GM12878 (cell line): ENCODE results near the gene SBF2. TPM values are rescaled to one million over a fixed set of nuclear protein-coding genes. Genes with fewer than 3 reads are reported as not detected.

ENCODE experiments used
- ATAC-seq: fragments of 200-7000 bp; cut with Tn5 transposase; 3 replicates; pipeline ENCODE4 v1.9.1; 2020; ENCODE audit warnings: mild to moderate bottlenecking, moderate library complexity
- BruUV-seq: library from RNA; stranded (reverse); fragments of 400-500 nt; replicated peaks from 2 replicates; lab custom pipeline; 2021; lab: Mats Ljungman, UMichigan
- CTCF ChIA-PET: fragments of 300-600 bp; sonication (Branson Sonifier 250); formaldehyde crosslinking; extraction: SDS; loops from one replicate; lab custom pipeline; 2021; ENCODE audit warnings: inconsistent platforms; lab: Yijun Ruan, JAX
- POLR2A ChIA-PET: fragments of 350-600 bp; formaldehyde crosslinking; extraction: SDS; loops from one replicate; lab custom pipeline; 2021; ENCODE audit warnings: inconsistent platforms; lab: Charles Lee
- RAD21 ChIA-PET: fragments of 300-600 bp; sonication (Branson Sonifier 250); formaldehyde crosslinking; loops from one replicate; lab custom pipeline; 2023; ENCODE audit warnings: antibody characterized with exemption; ENCODE audit not compliant: unreplicated experiment; lab: Charles Lee
- SMC1A ChIA-PET: fragments of 300-600 bp; sonication (Branson Sonifier 250); formaldehyde crosslinking; loops from one replicate; lab custom pipeline; 2023; ENCODE audit not compliant: unreplicated experiment, uncharacterized antibody; lab: Charles Lee
- DNase-seq: peaks from one replicate; pipeline ENCODE4 v3.0.0-alpha.2; 2011; ENCODE audit warnings: low read depth, low spot score
- FAIRE-seq: peaks from 3 replicates; lab custom pipeline; 2011; peaks lifted over from hg19 to GRCh38; lab: Jason Lieb, UNC
- H2AFZ ChIP-seq: 2 replicates; pipeline ENCODE4 v1.6.0; 2011; ENCODE audit warnings: low read depth, low read length, control low read depth; ENCODE audit not compliant: control insufficient read depth
- H3K27ac ChIP-seq: 2 replicates; pipeline ENCODE4 v1.5.1; 2011; ENCODE audit warnings: control low read depth; ENCODE audit not compliant: control insufficient read depth, insufficient read depth
- H3K27me3 ChIP-seq, 2 experiments: replicated peaks in 1 of 2; 2 replicates each; pipeline versions ENCODE4 v1.6.0 to v1.6.1; 2011; ENCODE audit warnings: low read length in 1 of 2; ENCODE audit not compliant: control insufficient read depth in 2 of 2, insufficient read depth in 2 of 2
- H3K36me3 ChIP-seq, 2 experiments: 2 replicates each; pipeline ENCODE4 v1.5.1; 2011; ENCODE audit warnings: low read length in 1 of 2; ENCODE audit not compliant: control insufficient read depth in 2 of 2, insufficient read depth in 2 of 2
- H3K4me1 ChIP-seq: 2 replicates; pipeline ENCODE4 v1.6.1; 2011; ENCODE audit warnings: mild to moderate bottlenecking, low read length, moderate library complexity, mixed read lengths; ENCODE audit not compliant: control insufficient read depth, insufficient read depth
- H3K4me2 ChIP-seq: 2 replicates; pipeline ENCODE4 v1.6.0; 2011; ENCODE audit warnings: control low read depth; ENCODE audit not compliant: control insufficient read depth, insufficient read depth
- H3K4me3 ChIP-seq: fragments of 200-600 bp; sonication (generic); 2 replicates; pipeline ENCODE4 v1.5.1; 2016
- H3K79me2 ChIP-seq: 2 replicates; pipeline ENCODE4 v1.6.0; 2011; ENCODE audit warnings: low read length; ENCODE audit not compliant: control insufficient read depth, insufficient read depth
- H3K9ac ChIP-seq: 2 replicates; pipeline ENCODE4 v1.8.0; 2011; ENCODE audit warnings: low read length, control low read depth, mixed read lengths; ENCODE audit not compliant: control insufficient read depth, insufficient read depth
- H3K9me3 ChIP-seq: replicated peaks from 3 replicates; pipeline ENCODE4 v1.5.1; 2011; ENCODE audit warnings: mild to moderate bottlenecking, low read length; ENCODE audit not compliant: control insufficient read depth, insufficient read depth
- H4K20me1 ChIP-seq: 2 replicates; pipeline ENCODE4 v1.6.0; 2011; ENCODE audit not compliant: control insufficient read depth, insufficient read depth
- NKRF ChIP-seq: fragments of 450-650 bp; conservative IDR thresholded peaks from 2 replicates; pipeline ENCODE4 v1.6.1; 2017; ENCODE audit warnings: mild to moderate bottlenecking, moderate library complexity
- PAX5 ChIP-seq: IDR thresholded peaks from 2 replicates; pipeline ENCODE4 v1.6.1; 2011; ENCODE audit warnings: low read depth, low read length, borderline replicate concordance
- PKNOX1 ChIP-seq: fragments of 450-650 bp; IDR thresholded peaks from 2 replicates; pipeline ENCODE4 v1.6.1; 2016; ENCODE audit warnings: mild to moderate bottlenecking
- PML ChIP-seq: IDR thresholded peaks from 2 replicates; pipeline ENCODE4 v1.6.1; 2012; ENCODE audit warnings: low read length, inconsistent platforms
- RELA ChIP-seq: fragments of 450-650 bp; IDR thresholded peaks from 2 replicates; pipeline ENCODE4 v1.8.0; 2014; ENCODE audit warnings: borderline replicate concordance; ENCODE audit not compliant: partially characterized antibody
- WGBS: methylation state at CpG from one replicate; pipeline ENCODE4 v1.1.6; 2016; ENCODE audit warnings: low lambda C conversion rate; ENCODE audit not compliant: insufficient replicate concordance, insufficient coverage; ENCODE audit errors: missing lambda C conversion rate; 5-methylcytosine and 5-hydroxymethylcytosine counted together
- in situ Hi-C: fragments of 300-500 bp; cut with MboI; formaldehyde crosslinking; loops from 9 replicates; pipeline ENCODE4 v1.14.3; 2018; ENCODE audit warnings: mixed read lengths
- intact Hi-C: fragments of 100-400 bp; cut with micrococcal nuclease; formaldehyde crosslinking; loops from one replicate; pipeline ENCODE4 v1.14.2; 2022; ENCODE audit not compliant: unreplicated experiment
- polyA plus RNA-seq, 11 experiments: library from polyadenylated mRNA; depleted of rRNA in 4 of 11; unstranded in 6 of 11; stranded (reverse) in 5 of 11; fragments of >200 nt; fragmentation: Nextera tagmentation in 4 of 11; fragmentation: Illumina TruSeq in 1 of 11; extraction: Ambion mirVana in 4 of 11; extraction: Trizol in 1 of 11; gene quantifications; 1 replicate in 1 of 11; 2 replicates in 10 of 11; pipeline versions ENCODE4 v1.2.1 to v1.2.3, GENCODE V29; 2011 to 2016; ENCODE audit warnings: inconsistent platforms in 2 of 11, missing spikeins in 2 of 11, low read depth in 1 of 11
- total RNA-seq, 4 experiments: library from RNA; depleted of rRNA in 3 of 4; stranded (reverse); fragments of >200 nt in 3 of 4; fragmentation: Illumina TruSeq in 1 of 4; extraction: Trizol in 1 of 4; gene quantifications; 2 replicates each; pipeline versions ENCODE4 v1.2.1 to v1.2.3, GENCODE V29; 2013 to 2021
- TF ChIP-seq, protein P1 (sequence below): fragments of 450-650 bp; IDR thresholded peaks from 2 replicates; pipeline ENCODE4 v1.6.1; 2017; ENCODE audit warnings: antibody characterized with exemption, mild to moderate bottlenecking, moderate library complexity

The SBF2 gene
- total and polyA plus RNA-seq, 10 of the 15 experiments (the other 5 are each of a cell fraction or from before 2014, with no cell fraction given), result 0.24 to 2.3 (median 1.1) TPM

GRCh38 chr11:9769621-9770020, 524.4 kb downstream of the SBF2 start:
- H2AFZ ChIP-seq, result no peak overlapping the region
- ChIA-PET POLR2A (no interaction called here), SMC1A (no interaction called here), RAD21 (no interaction called here), CTCF (interaction anchor here (1.6 kb wide), 1 partner anchor 11 kb away, joined by 7 read pairs; no protein-coding TSS in a partner anchor)
- no TSS peak for BruUV-seq
- H3K27ac ChIP-seq, result no peak overlapping the region
- 76% methylated on average over 4 of the region's 4 CpGs for WGBS
- no peak overlapping the region for H3K4me3 ChIP-seq
- H3K9me3 ChIP-seq, result no peaks in the 10 kb centered on the region
- no peak for FAIRE-seq
- DNase-seq, result no peak
- H3K79me2 ChIP-seq, result no peaks in the 10 kb centered on the region
- ATAC-seq, result no peak
- no peak overlapping the region for H3K9ac ChIP-seq
- no peak overlapping the region for H3K4me2 ChIP-seq
- H3K4me1 ChIP-seq, result peaks cover 8% of the 10 kb centered on the region
- no peaks in the 10 kb centered on the region for H3K36me3 ChIP-seq
- TF ChIP-seq PKNOX1 (no peak), PAX5 (no peak), RELA (no peak), PML (no peak), NKRF (no peak)
- TF ChIP-seq, protein P1, sequence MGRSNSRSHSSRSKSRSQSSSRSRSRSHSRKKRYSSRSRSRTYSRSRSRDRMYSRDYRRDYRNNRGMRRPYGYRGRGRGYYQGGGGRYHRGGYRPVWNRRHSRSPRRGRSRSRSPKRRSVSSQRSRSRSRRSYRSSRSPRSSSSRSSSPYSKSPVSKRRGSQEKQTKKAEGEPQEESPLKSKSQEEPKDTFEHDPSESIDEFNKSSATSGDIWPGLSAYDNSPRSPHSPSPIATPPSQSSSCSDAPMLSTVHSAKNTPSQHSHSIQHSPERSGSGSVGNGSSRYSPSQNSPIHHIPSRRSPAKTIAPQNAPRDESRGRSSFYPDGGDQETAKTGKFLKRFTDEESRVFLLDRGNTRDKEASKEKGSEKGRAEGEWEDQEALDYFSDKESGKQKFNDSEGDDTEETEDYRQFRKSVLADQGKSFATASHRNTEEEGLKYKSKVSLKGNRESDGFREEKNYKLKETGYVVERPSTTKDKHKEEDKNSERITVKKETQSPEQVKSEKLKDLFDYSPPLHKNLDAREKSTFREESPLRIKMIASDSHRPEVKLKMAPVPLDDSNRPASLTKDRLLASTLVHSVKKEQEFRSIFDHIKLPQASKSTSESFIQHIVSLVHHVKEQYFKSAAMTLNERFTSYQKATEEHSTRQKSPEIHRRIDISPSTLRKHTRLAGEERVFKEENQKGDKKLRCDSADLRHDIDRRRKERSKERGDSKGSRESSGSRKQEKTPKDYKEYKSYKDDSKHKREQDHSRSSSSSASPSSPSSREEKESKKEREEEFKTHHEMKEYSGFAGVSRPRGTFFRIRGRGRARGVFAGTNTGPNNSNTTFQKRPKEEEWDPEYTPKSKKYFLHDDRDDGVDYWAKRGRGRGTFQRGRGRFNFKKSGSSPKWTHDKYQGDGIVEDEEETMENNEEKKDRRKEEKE, result no peak
- intact Hi-C loops, result no loop called here
- H4K20me1 ChIP-seq, result no peaks in the 10 kb centered on the region
- H3K27me3 ChIP-seq, result no peaks in the 10 kb centered on the region
- in situ Hi-C loops, result loop anchor here (10.0 kb wide), 2 partner anchors 525 to 555 kb away; partner anchors contain the start of gene SBF2
